Breast epithelium (tissue), 3 donors: ENCODE results near the gene PCBP3.

ENCODE experiments used
- CTCF ChIP-seq, 3 donors: fragments of 450-650 bp; IDR thresholded peaks; one replicate each; pipeline ENCODE4 v1.5.1; 2016 to 2017; ENCODE audit warnings: antibody characterized with exemption in 3 of 3, mild to moderate bottlenecking in 3 of 3, moderate library complexity in 3 of 3
- POLR2AphosphoS5 ChIP-seq, 3 donors: sonication (generic); formaldehyde crosslinking; IDR thresholded peaks; one replicate each; pipeline ENCODE4 v1.6.1; 2017; ENCODE audit warnings: antibody characterized with exemption in 3 of 3

- TF ChIP-seq CTCF (IDR thresholded peaks at IDR 0.05) (no peak), POLR2AphosphoS5 (IDR thresholded peaks at IDR 0.05) (no peak)
Measured at GRCh38 chr21:45858180-45858579, 214.7 kb downstream of the PCBP3 start.
